GM12864 (cell line): ENCODE results near the gene MMRN1.
"Not testable (repeated sequence)": the region's sequence is repeated elsewhere in the genome, so short reads cannot be mapped to it uniquely, and the experiment has no call there.

Source experiments
- DNase-seq: peaks from one replicate; pipeline ENCODE4 v3.0.0-alpha.2; 2011; ENCODE audit warnings: low read depth
- H3K4me3 ChIP-seq: 2 replicates; pipeline ENCODE4 v1.5.1; 2011; ENCODE audit warnings: mild to moderate bottlenecking, low read depth, low read length, control low read depth
- TF ChIP-seq, protein P1 (sequence below): IDR thresholded peaks from 2 replicates; pipeline ENCODE4 v1.5.1; 2011; ENCODE audit warnings: low read depth, mild to moderate bottlenecking, moderate library complexity, low read length, control low read depth, inconsistent platforms; ENCODE audit errors: missing control alignments

The MMRN1 gene

DNA sequence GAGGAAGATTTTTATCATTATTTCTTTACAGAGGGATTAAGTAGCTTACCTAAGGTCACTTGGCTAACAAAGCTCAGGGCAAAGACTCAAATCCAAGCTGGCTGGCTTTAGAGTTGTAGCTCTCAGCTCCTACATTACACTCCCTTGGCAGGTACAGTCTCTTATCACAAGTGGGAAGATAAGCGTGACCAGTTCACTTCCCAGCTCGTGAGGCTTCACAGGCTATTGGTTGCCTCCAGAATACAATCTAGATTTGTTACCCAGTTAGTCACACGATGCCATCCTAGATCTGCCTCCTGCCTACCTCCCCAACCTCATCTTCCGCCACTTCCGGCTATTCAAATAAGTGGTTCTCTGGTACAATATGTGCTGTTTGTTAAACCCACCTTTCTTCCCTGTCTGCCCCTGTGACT, 3.7 kb downstream of the MMRN1 start:
- TF ChIP-seq, protein P1, sequence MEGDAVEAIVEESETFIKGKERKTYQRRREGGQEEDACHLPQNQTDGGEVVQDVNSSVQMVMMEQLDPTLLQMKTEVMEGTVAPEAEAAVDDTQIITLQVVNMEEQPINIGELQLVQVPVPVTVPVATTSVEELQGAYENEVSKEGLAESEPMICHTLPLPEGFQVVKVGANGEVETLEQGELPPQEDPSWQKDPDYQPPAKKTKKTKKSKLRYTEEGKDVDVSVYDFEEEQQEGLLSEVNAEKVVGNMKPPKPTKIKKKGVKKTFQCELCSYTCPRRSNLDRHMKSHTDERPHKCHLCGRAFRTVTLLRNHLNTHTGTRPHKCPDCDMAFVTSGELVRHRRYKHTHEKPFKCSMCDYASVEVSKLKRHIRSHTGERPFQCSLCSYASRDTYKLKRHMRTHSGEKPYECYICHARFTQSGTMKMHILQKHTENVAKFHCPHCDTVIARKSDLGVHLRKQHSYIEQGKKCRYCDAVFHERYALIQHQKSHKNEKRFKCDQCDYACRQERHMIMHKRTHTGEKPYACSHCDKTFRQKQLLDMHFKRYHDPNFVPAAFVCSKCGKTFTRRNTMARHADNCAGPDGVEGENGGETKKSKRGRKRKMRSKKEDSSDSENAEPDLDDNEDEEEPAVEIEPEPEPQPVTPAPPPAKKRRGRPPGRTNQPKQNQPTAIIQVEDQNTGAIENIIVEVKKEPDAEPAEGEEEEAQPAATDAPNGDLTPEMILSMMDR = no peak
- H3K4me3 ChIP-seq = no peak overlapping the region
- DNase-seq = no peak

- no peak for DNase-seq
- no peak overlapping the region for H3K4me3 ChIP-seq
- TF ChIP-seq, protein P1 = no peak
Observed at GRCh38 chr4:89899152-89899551, 4.5 kb downstream of the MMRN1 start.

GRCh38 chr4:89899854-89900253, 5.2 kb downstream of the MMRN1 start:
- no peak for DNase-seq
- no peak overlapping the region for H3K4me3 ChIP-seq
- TF ChIP-seq, protein P1 = no peak

DNA sequence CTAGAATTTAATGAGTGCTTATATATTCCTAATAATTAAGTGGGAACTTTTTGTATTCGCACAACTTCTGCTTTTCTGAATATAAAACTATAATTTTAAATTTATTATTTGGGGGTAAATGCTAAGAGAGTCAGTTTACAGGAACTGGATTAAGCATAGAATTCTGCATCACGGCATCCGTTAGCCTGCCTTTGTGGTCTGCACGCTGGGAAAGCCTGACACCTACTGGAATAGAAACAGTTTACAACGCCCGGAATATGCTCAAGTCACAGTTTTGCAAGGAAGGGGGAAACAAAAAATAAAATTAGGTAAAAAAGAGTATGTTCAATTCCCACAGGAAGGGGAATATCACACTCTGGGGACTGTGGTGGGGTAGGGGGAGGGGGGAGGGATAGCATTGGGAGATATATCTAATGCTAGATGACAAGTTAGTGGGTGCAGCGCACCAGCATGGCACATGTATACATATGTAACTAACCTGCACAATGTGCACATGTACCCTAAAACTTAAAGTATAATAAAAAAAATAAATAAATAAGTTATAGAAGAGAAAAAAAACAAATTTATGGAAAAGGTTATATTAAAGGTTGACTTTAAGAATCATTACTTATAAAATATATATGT, 7.3 kb downstream of the MMRN1 start:
- DNase-seq, H3K4me3 ChIP-seq: not testable (repeated sequence)
- TF ChIP-seq, protein P1 = peak; percentile 66

DNA sequence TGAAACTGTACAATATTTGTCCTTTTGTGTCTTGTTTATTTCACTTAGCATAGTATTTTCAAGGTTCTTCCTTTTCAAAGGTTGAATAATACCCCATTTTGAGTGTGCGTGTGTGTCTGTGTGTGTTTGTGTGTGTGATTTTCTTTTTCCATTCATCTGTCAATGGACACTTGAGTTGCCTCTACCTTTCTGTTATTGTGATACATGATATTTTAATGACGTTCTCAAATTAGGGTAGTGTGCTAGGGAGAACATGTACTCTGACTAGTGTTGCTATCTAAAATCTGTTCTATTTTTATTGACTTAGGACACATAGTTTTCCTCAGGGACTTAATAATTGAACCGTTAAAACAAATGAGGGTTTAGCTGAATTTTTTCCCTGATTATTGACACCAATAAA, 9.9 kb downstream of the MMRN1 start:
- H3K4me3 ChIP-seq = no peak overlapping the region
- no peak for DNase-seq
- TF ChIP-seq, protein P1 = no peak

GRCh38 chr4:89906316-89906715, 11.7 kb downstream of the MMRN1 start:
- no peak overlapping the region for H3K4me3 ChIP-seq
- no peak for DNase-seq
- TF ChIP-seq, protein P1 = no peak
